Activated T-cell treated with anti-CD3 and anti-CD28 coated beads, Interleukin-2, amount 50 U/mL, for 4 hours (primary cell): ENCODE measurements around the gene TDRD7. TPM values are rescaled to one million over a fixed set of nuclear protein-coding genes. Genes with fewer than 3 reads are reported as not detected.
A peak's percentile ranks its signal among the peaks of the same experiment; 100 is the strongest.

Source experiments
- ATAC-seq, 2 donors: fragments of 200-7000 bp; cut with Tn5 transposase; one replicate each; pipeline ENCODE4 v1.10.0; 2021
- DNase-seq: peaks from one replicate; pipeline ENCODE4 v3.0.0-alpha.2; 2020
- H3K27me3 Mint-ChIP-seq: one replicate; pipeline ENCODE4 v1.8.0; 2021; ENCODE audit warnings: low read depth, mixed read lengths
- H3K36me3 Mint-ChIP-seq: one replicate; pipeline ENCODE4 v1.8.0; 2022; ENCODE audit warnings: mixed read lengths; ENCODE audit not compliant: insufficient read depth
- H3K4me1 Mint-ChIP-seq: one replicate; pipeline ENCODE4 v1.8.0; 2021; ENCODE audit warnings: low read depth, mixed read lengths
- H3K4me3 Mint-ChIP-seq: one replicate; pipeline ENCODE4 v1.8.0; 2021; ENCODE audit warnings: mild to moderate bottlenecking, moderate library complexity, mixed read lengths
- H3K9me3 Mint-ChIP-seq: one replicate; pipeline ENCODE4 v1.8.0; 2021; ENCODE audit warnings: mixed read lengths
- total RNA-seq, 3 donors: library from RNA; stranded (reverse); gene quantifications; one replicate each; pipeline ENCODE4 v1.2.1, GENCODE V29; 2021

Gene TDRD7
- total RNA-seq, 3 donors from 2014 or later = 2.7 to 4.1 (median 2.8) TPM

- DNase-seq (no peak), ATAC-seq (no peak)
- H3K36me3 Mint-ChIP-seq = no peaks in the 10 kb centered on the region
- H3K4me1 Mint-ChIP-seq = peaks cover 16% of the 10 kb centered on the region
- peaks cover 5% of the 10 kb centered on the region for H3K27me3 Mint-ChIP-seq
- H3K4me3 Mint-ChIP-seq = no peak overlapping the region
- no peaks in the 10 kb centered on the region for H3K9me3 Mint-ChIP-seq
Observed at GRCh38 chr9:97506306-97506705, 94.4 kb downstream of the TDRD7 start.

- peaks cover 18% of the 10 kb centered on the region for H3K4me1 Mint-ChIP-seq
- no peak for ATAC-seq
- no peaks in the 10 kb centered on the region for H3K36me3 Mint-ChIP-seq
- no peak for DNase-seq
- no peak overlapping the region for H3K4me3 Mint-ChIP-seq
- H3K9me3 Mint-ChIP-seq = no peaks in the 10 kb centered on the region
- peaks cover 5% of the 10 kb centered on the region for H3K27me3 Mint-ChIP-seq
Observed at GRCh38 chr9:97506787-97507186, 94.9 kb downstream of the TDRD7 start.

GRCh38 chr9:97507428-97507984, 95.6 kb downstream of the TDRD7 start:
- Mint-ChIP-seq H3K27me3 (peaks cover 5% of the 10 kb centered on the region), H3K9me3 (no peaks in the 10 kb centered on the region), H3K4me3 (no peak overlapping the region), H3K36me3 (no peaks in the 10 kb centered on the region), H3K4me1 (peaks cover 14% of the 10 kb centered on the region)
- DNase-seq = no peak
- ATAC-seq = no peak

GRCh38 chr9:97508852-97509251, 97.0 kb downstream of the TDRD7 start:
- DNase-seq (no peak), ATAC-seq (no peak)
- Mint-ChIP-seq H3K4me1 (peaks cover 6% of the 10 kb centered on the region), H3K36me3 (no peaks in the 10 kb centered on the region), H3K9me3 (no peaks in the 10 kb centered on the region), H3K4me3 (no peak overlapping the region), H3K27me3 (peaks cover 5% of the 10 kb centered on the region)

- H3K9me3 Mint-ChIP-seq = no peaks in the 10 kb centered on the region
- no peak for DNase-seq
- no peak overlapping the region for H3K4me3 Mint-ChIP-seq
- peaks cover 4% of the 10 kb centered on the region for H3K4me1 Mint-ChIP-seq
- peaks cover 7% of the 10 kb centered on the region for H3K27me3 Mint-ChIP-seq
- no peaks in the 10 kb centered on the region for H3K36me3 Mint-ChIP-seq
- ATAC-seq = peak; percentile 68 to 85
Observed at GRCh38 chr9:97510797-97511654, 99.1 kb downstream of the TDRD7 start.

GRCh38 chr9:97511655-97512427, 99.9 kb downstream of the TDRD7 start:
- DNase-seq (no peak), ATAC-seq (no peak)
- no peak overlapping the region for H3K4me3 Mint-ChIP-seq
- H3K36me3 Mint-ChIP-seq = no peaks in the 10 kb centered on the region
- peaks cover 13% of the 10 kb centered on the region for H3K27me3 Mint-ChIP-seq
- peaks cover 4% of the 10 kb centered on the region for H3K4me1 Mint-ChIP-seq
- no peaks in the 10 kb centered on the region for H3K9me3 Mint-ChIP-seq

GRCh38 chr9:97512966-97513560, 101.2 kb downstream of the TDRD7 start:
- Mint-ChIP-seq H3K4me3 (no peak overlapping the region), H3K36me3 (no peaks in the 10 kb centered on the region), H3K27me3 (peaks cover 21% of the 10 kb centered on the region), H3K9me3 (no peaks in the 10 kb centered on the region), H3K4me1 (peaks cover 4% of the 10 kb centered on the region)
- ATAC-seq = no peak
- DNase-seq = no peak

GRCh38 chr9:97514531-97514930, 102.6 kb downstream of the TDRD7 start:
- Mint-ChIP-seq H3K4me1 (peaks cover 4% of the 10 kb centered on the region), H3K27me3 (peaks cover 16% of the 10 kb centered on the region), H3K36me3 (no peaks in the 10 kb centered on the region), H3K4me3 (no peak overlapping the region), H3K9me3 (no peaks in the 10 kb centered on the region)
- DNase-seq (no peak), ATAC-seq (no peak)

- peaks cover 16% of the 10 kb centered on the region for H3K27me3 Mint-ChIP-seq
- ATAC-seq = no peak
- peaks cover 3% of the 10 kb centered on the region for H3K4me1 Mint-ChIP-seq
- H3K9me3 Mint-ChIP-seq = no peaks in the 10 kb centered on the region
- no peak for DNase-seq
- H3K4me3 Mint-ChIP-seq = no peak overlapping the region
- no peaks in the 10 kb centered on the region for H3K36me3 Mint-ChIP-seq
Observed at GRCh38 chr9:97515662-97516061, 103.8 kb downstream of the TDRD7 start.

- no peaks in the 10 kb centered on the region for H3K9me3 Mint-ChIP-seq
- DNase-seq (no peak), ATAC-seq (no peak)
- H3K4me3 Mint-ChIP-seq = no peak overlapping the region
- H3K36me3 Mint-ChIP-seq = no peaks in the 10 kb centered on the region
- peaks cover 16% of the 10 kb centered on the region for H3K27me3 Mint-ChIP-seq
- H3K4me1 Mint-ChIP-seq = peaks cover 2% of the 10 kb centered on the region
Observed at GRCh38 chr9:97516111-97516510, 104.2 kb downstream of the TDRD7 start.

GRCh38 chr9:97517331-97518089, 105.6 kb downstream of the TDRD7 start:
- H3K9me3 Mint-ChIP-seq = no peaks in the 10 kb centered on the region
- H3K36me3 Mint-ChIP-seq = no peaks in the 10 kb centered on the region
- peaks cover 16% of the 10 kb centered on the region for H3K27me3 Mint-ChIP-seq
- no peak for DNase-seq
- no peaks in the 10 kb centered on the region for H3K4me1 Mint-ChIP-seq
- H3K4me3 Mint-ChIP-seq = no peak overlapping the region
- ATAC-seq = no peak

GRCh38 chr9:97518166-97518908, 106.4 kb downstream of the TDRD7 start:
- Mint-ChIP-seq H3K4me1 (no peaks in the 10 kb centered on the region), H3K4me3 (no peak overlapping the region), H3K36me3 (no peaks in the 10 kb centered on the region), H3K9me3 (no peaks in the 10 kb centered on the region), H3K27me3 (peaks cover 16% of the 10 kb centered on the region)
- ATAC-seq = no peak
- no peak for DNase-seq

- no peak for DNase-seq
- H3K36me3 Mint-ChIP-seq = no peaks in the 10 kb centered on the region
- no peaks in the 10 kb centered on the region for H3K9me3 Mint-ChIP-seq
- peaks cover 17% of the 10 kb centered on the region for H3K27me3 Mint-ChIP-seq
- no peak overlapping the region for H3K4me3 Mint-ChIP-seq
- H3K4me1 Mint-ChIP-seq = no peaks in the 10 kb centered on the region
- no peak for ATAC-seq
Observed at GRCh38 chr9:97518909-97519307, 107.0 kb downstream of the TDRD7 start.
